Measurements from ENCODE around the gene SEC22A. TPM values are rescaled to one million over a fixed set of nuclear protein-coding genes. Genes with fewer than 3 reads are reported as not detected.

Gene SEC22A
- total RNA-seq, 1 experiment from 2014 or later: 62.8 TPM

- no peak for DNase-seq (ENCODE audit: low read depth)
- in situ Hi-C loops (cut with HindIII; ENCODE audit: low pct_unique_long_range_greater_than_20kb, low sequenced_read_pairs): no loop called here
Observed at GRCh38 chr3:123256256-123256655, 54.5 kb downstream of the SEC22A start.

- in situ Hi-C loops (cut with HindIII; ENCODE audit: low pct_unique_long_range_greater_than_20kb, low sequenced_read_pairs): no loop called here
- DNase-seq (ENCODE audit: low read depth): no peak
Observed at GRCh38 chr3:123258359-123258758, 56.6 kb downstream of the SEC22A start.

GRCh38 chr3:123258811-123259420 lies 57.2 kb downstream of the SEC22A start:
- in situ Hi-C loops (cut with HindIII; ENCODE audit: low pct_unique_long_range_greater_than_20kb, low sequenced_read_pairs): no loop called here
- peak; percentile 30 for DNase-seq (ENCODE audit: low read depth)

- in situ Hi-C loops (cut with HindIII; ENCODE audit: low pct_unique_long_range_greater_than_20kb, low sequenced_read_pairs): no loop called here
- no peak for DNase-seq (ENCODE audit: low read depth)
Observed at GRCh38 chr3:123261666-123262065, 59.9 kb downstream of the SEC22A start.

GRCh38 chr3:123262226-123262625 lies 60.5 kb downstream of the SEC22A start:
- no peak for DNase-seq (ENCODE audit: low read depth)
- in situ Hi-C loops (cut with HindIII; ENCODE audit: low pct_unique_long_range_greater_than_20kb, low sequenced_read_pairs): no loop called here

GRCh38 chr3:123262868-123263267 lies 61.1 kb downstream of the SEC22A start:
- in situ Hi-C loops (cut with HindIII; ENCODE audit: low pct_unique_long_range_greater_than_20kb, low sequenced_read_pairs): no loop called here
- DNase-seq (ENCODE audit: low read depth): no peak

GRCh38 chr3:123263941-123264340 lies 62.2 kb downstream of the SEC22A start:
- DNase-seq (ENCODE audit: low read depth): no peak
- in situ Hi-C loops (cut with HindIII; ENCODE audit: low pct_unique_long_range_greater_than_20kb, low sequenced_read_pairs): no loop called here

GRCh38 chr3:123267821-123268220 lies 66.1 kb downstream of the SEC22A start:
- in situ Hi-C loops (cut with HindIII; ENCODE audit: low pct_unique_long_range_greater_than_20kb, low sequenced_read_pairs): no loop called here
- no peak for DNase-seq (ENCODE audit: low read depth)

GRCh38 chr3:123270818-123271217 lies 69.1 kb downstream of the SEC22A start:
- in situ Hi-C loops (cut with HindIII; ENCODE audit: low pct_unique_long_range_greater_than_20kb, low sequenced_read_pairs): no loop called here

GRCh38 chr3:123271466-123272159 lies 69.9 kb downstream of the SEC22A start:
- in situ Hi-C loops (cut with HindIII; ENCODE audit: low pct_unique_long_range_greater_than_20kb, low sequenced_read_pairs): no loop called here
- no peak for DNase-seq (ENCODE audit: low read depth)

More at GRCh38 chr3:123270818-123271217, 69.1 kb downstream of the SEC22A start:
- DNase-seq (ENCODE audit: low read depth): no peak

GRCh38 chr3:123272547-123272946 lies 70.8 kb downstream of the SEC22A start:
- DNase-seq (ENCODE audit: low read depth): peak; percentile 25
- in situ Hi-C loops (cut with HindIII; ENCODE audit: low pct_unique_long_range_greater_than_20kb, low sequenced_read_pairs): no loop called here

GRCh38 chr3:123275691-123276090 lies 73.9 kb downstream of the SEC22A start:
- DNase-seq (ENCODE audit: low read depth): no peak
- in situ Hi-C loops (cut with HindIII; ENCODE audit: low pct_unique_long_range_greater_than_20kb, low sequenced_read_pairs): no loop called here

GRCh38 chr3:123276346-123277006 lies 74.7 kb downstream of the SEC22A start:
- in situ Hi-C loops (cut with HindIII; ENCODE audit: low pct_unique_long_range_greater_than_20kb, low sequenced_read_pairs): no loop called here
- no peak for DNase-seq (ENCODE audit: low read depth)

GRCh38 chr3:123277106-123277505 lies 75.4 kb downstream of the SEC22A start:
- DNase-seq (ENCODE audit: low read depth): no peak
- in situ Hi-C loops (cut with HindIII; ENCODE audit: low pct_unique_long_range_greater_than_20kb, low sequenced_read_pairs): no loop called here

- DNase-seq (ENCODE audit: low read depth): no peak
Observed at GRCh38 chr3:123278446-123278845, 76.7 kb downstream of the SEC22A start.

GRCh38 chr3:123279121-123279520 lies 77.4 kb downstream of the SEC22A start:
- in situ Hi-C loops (cut with HindIII; ENCODE audit: low pct_unique_long_range_greater_than_20kb, low sequenced_read_pairs): no loop called here
- DNase-seq (ENCODE audit: low read depth): no peak

More at GRCh38 chr3:123278446-123278845, 76.7 kb downstream of the SEC22A start:
- in situ Hi-C loops (cut with HindIII; ENCODE audit: low pct_unique_long_range_greater_than_20kb, low sequenced_read_pairs): no loop called here

GRCh38 chr3:123281406-123281805 lies 79.7 kb downstream of the SEC22A start:
- in situ Hi-C loops (cut with HindIII; ENCODE audit: low pct_unique_long_range_greater_than_20kb, low sequenced_read_pairs): no loop called here
- DNase-seq (ENCODE audit: low read depth): no peak

- in situ Hi-C loops (cut with HindIII; ENCODE audit: low pct_unique_long_range_greater_than_20kb, low sequenced_read_pairs): no loop called here
Observed at GRCh38 chr3:123281929-123282328, 80.2 kb downstream of the SEC22A start.

GRCh38 chr3:123282461-123282860 lies 80.7 kb downstream of the SEC22A start:
- in situ Hi-C loops (cut with HindIII; ENCODE audit: low pct_unique_long_range_greater_than_20kb, low sequenced_read_pairs): no loop called here
- DNase-seq (ENCODE audit: low read depth): no peak

More at GRCh38 chr3:123281929-123282328, 80.2 kb downstream of the SEC22A start:
- no peak for DNase-seq (ENCODE audit: low read depth)

Measured in Caki2 (cell line).